NCI-H774 (cell line): ENCODE data around the gene SREBF1.

Experiments used
- DNase-seq: peaks from one replicate; lab custom pipeline; 2025; lab: John Stamatoyannopoulos, UW

SREBF1 gene

GRCh38 chr17:17836818-17837379 lies at the start of gene SREBF1:
Gene SREBF1 (minus strand): TSS chr17:17836986. CDS start chr17:17836817, 169 bp downstream.
- no peak for DNase-seq

GRCh38 chr17:17886226-17886625 lies 49.4 kb upstream of the SREBF1 start:
- DNase-seq = no peak

GRCh38 chr17:17884391-17885357 lies 47.9 kb upstream of the SREBF1 start:
- no peak for DNase-seq

GRCh38 chr17:17883801-17884200 lies 47.0 kb upstream of the SREBF1 start:
- no peak for DNase-seq

- no peak for DNase-seq
These were observed 45.3 kb upstream of the SREBF1 start for GRCh38 chr17:17882082-17882581.

GRCh38 chr17:17880577-17881196 lies 43.9 kb upstream of the SREBF1 start:
- no peak for DNase-seq

- DNase-seq = no peak
These were observed 41.0 kb upstream of the SREBF1 start for GRCh38 chr17:17877529-17878358.

- DNase-seq = no peak
These were observed 40.3 kb upstream of the SREBF1 start for GRCh38 chr17:17876959-17877528.

- no peak for DNase-seq
These were observed 37.7 kb upstream of the SREBF1 start for GRCh38 chr17:17874478-17874877.

- no peak for DNase-seq
These were observed 36.7 kb upstream of the SREBF1 start for GRCh38 chr17:17873450-17873991.

- no peak for DNase-seq
These were observed 36.0 kb upstream of the SREBF1 start for GRCh38 chr17:17872547-17873345.

- no peak for DNase-seq
These were observed 35.1 kb upstream of the SREBF1 start for GRCh38 chr17:17871913-17872312.

- no peak for DNase-seq
These were observed 33.5 kb upstream of the SREBF1 start for GRCh38 chr17:17870247-17870646.

GRCh38 chr17:17868641-17869522 lies 32.1 kb upstream of the SREBF1 start:
- DNase-seq = no peak

GRCh38 chr17:17866897-17867296 lies 30.1 kb upstream of the SREBF1 start:
- no peak for DNase-seq

GRCh38 chr17:17866425-17866824 lies 29.6 kb upstream of the SREBF1 start:
- DNase-seq = no peak

- DNase-seq = no peak
These were observed 28.2 kb upstream of the SREBF1 start for GRCh38 chr17:17865035-17865434.

- DNase-seq = no peak
These were observed 24.0 kb upstream of the SREBF1 start for GRCh38 chr17:17860766-17861107.
